CD1c-positive myeloid dendritic cell (primary cell): ENCODE results near the gene FAM217A.

Experiments used
- DNase-seq: peaks from one replicate; pipeline ENCODE4 v3.0.0-alpha.2; 2016; ENCODE audit errors: extremely low spot score

The FAM217A gene

GRCh38 chr6:4085332-4085700, 6.4 kb upstream of the FAM217A start:
- DNase-seq = no peak

DNA sequence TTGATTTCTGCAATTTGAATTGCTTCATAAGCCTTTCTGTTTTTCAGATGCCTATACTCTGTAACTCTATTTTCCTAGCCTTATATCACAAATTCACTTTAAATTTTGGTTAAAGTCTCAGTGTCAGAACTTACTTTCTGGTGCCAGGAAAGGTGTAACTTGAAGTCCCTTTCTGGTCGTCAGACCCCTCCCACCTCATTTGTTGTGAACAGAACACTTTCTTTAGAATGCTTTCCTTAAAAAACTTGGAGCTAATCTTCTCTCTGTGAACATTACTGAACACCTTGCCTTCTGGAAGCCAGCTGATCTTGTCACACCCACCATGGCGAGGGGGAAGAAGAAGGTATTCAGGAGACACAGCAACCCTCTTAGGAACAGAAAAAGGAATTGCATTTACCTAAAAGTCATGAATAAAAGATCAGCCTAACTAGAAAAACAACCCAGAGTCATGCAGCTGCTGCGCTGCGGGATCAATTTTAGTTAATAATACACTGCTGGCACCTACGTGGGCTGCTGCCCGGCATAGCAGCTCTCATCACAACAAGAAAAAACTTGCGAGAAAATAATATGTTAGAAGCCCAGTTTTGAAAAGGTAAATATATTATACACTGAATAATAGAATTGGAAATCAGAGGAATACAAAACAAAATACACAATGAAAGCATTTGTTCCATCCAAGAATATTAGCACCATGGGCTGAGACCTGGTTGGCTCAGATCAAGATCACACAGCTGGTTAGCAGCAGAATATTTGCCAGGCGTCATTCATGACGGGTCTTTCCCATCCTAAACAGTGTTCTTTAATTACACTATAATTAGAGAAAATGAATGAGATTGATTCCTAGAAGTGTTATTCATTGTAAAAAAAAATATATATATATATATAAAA, 5.8 kb upstream of the FAM217A start:
- DNase-seq = no peak

GRCh38 chr6:4074478-4075235, 4.3 kb downstream of the FAM217A start:
- DNase-seq = no peak

DNA sequence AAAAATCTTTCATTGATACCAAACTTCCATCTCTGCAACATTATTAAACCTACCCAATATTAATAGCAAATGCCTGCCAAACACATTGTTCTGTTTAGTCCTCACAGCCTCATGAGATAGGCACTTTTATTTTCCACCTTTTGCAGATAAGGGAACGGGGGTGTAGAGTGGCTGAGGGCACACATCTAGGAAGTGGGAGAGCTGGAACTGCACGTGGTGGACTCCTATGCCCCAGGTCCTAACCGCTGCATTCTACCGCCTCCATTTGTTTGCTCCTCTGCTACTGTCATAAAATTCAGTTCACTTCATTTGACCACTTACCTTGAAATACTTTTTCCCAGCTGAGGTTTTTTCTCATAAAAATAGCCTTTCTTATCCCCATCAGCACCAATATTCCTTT, 7.6 kb downstream of the FAM217A start:
- DNase-seq = no peak

GRCh38 chr6:4069199-4069598, 9.7 kb downstream of the FAM217A start:
- DNase-seq = no peak

DNA sequence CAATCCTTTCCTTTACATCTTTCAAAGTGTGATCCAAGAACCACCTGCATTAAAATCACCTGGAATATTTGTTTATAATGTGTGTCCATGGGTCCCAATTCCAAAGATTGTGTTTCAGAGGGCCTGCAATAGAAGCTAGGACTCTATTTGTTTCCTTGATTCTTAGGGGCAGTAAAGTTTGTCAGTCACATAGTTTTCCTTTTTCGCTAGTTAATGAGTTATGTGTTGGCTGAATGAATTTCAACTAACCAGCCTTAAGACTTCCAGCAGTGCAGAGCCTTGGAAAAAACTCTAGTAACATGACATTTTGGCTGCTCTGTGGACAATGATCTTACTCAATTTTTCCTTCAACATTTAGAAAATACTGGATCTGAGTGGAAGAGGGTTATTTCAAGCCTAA, 11.3 kb downstream of the FAM217A start:
- no peak for DNase-seq

DNA sequence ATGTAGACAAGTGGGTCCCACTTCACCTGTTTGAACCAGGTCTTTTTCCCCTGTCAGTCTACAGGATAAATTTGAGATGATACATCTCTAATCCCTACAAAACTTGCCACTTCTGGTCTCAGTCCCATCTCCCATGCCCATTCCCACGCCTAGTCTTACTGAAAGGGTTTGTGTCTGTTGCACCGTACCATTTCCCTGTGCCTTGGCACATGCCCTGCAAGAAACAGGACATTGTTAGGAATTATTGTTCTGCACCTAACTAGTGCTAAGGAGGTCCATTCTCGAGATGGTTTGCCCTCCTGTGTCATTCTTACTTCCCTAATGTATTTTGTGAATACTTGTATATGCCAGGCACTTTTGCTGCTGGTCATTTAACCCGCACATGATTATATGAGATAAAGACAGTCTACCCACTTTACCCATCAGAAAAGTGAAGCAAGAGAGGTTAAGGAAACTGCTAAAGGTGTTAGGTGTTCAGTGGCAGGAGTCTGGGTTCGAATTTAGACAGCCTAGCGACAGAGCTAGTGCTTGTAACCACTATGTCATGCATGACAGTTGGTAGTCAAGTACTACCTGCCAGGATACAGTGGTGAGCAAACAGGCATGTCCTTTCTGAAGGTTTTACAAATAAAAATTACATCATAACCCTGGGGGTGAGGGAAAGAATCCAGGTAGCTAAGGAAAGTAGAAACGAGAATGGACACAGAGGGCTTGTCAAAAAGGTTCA, 12.7 kb downstream of the FAM217A start:
- no peak for DNase-seq

GRCh38 chr6:4059115-4059777, 19.7 kb downstream of the FAM217A start:
- DNase-seq = no peak

DNA sequence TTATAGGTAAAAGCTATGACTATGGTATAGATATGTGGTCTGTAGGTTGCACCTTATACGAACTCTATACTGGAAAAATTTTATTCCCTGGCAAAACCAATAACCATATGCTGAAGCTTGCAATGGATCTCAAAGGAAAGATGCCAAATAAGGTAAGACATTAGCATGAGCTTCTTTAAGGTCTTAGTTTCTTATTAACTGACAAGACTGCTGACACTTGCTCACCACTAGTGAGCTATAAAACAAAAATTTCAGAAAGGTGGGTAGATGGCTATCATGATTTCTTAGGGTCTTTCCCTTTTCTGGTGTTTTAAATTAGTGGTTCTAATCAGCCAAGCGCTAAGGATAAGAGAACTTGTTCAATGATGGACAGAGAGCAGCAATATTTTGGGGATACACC, 21.9 kb downstream of the FAM217A start:
- no peak for DNase-seq

DNA sequence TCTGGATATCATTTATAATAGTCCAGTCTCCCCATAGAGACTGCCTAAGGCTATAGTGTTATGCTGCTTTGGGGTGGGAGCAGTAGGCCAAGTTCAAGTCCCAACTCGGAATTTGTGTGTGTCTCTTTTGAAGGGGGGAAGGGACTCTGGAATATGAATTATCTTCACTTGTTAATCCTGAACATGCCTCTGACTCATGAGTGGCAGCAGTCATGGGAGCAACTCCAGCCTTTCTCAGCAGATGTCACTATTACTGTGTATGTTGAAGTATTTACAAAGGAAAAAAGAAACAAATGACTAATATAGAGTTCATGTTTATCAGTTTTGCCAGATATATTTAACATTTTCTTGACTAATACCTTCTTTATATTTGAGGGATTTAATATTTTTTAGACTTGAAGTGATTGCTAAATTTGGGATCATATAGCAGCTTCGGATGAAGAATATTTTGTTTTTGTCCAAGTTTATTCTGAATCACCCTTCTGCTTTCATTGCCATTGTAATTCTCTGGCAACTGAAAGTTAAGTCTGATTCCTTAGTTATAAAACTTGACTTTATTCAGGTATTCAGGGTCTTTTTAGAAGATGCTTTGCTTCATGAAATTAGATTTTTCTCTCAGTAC, 23.4 kb downstream of the FAM217A start:
- DNase-seq = peak; percentile 8

- DNase-seq = no peak
Measured at GRCh38 chr6:4049246-4049645, 29.7 kb downstream of the FAM217A start.

DNA sequence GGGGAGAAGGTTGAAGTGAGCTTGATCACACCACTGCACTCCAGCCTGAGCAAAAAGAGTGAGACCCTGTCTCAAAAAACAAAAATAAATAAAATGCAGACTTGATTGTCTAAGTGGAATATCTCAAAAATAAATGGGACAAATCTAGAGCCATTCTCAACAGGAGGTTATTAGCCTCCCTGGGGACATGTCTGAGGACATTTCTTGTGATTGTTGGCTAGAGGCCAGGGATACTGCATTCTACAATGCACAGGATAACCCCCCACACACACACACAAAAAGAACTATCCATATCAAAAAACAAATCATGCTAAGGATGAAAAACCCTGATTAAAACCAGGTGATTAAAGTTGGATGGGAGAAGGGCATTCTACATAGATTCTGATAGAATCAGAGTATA, 37.5 kb downstream of the FAM217A start:
- DNase-seq = no peak

DNA sequence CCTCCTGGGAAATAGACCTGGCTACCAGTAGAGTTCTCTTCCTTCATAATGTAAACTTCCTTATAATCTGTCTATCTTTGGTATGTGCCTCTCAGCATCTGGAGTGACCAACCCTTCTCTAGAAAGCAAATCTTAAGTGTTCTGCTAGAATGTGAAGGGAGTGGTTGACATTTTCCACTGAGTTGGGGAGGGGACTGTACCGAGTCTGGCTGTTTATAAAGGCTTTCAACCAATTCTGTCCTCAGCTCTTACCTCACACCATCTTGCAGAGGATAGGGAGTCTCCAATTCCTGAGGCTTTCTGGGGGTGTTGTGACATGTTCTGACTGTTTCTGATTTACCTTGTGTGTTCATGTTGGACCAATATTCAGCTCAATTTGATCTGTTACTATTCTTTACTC, 39.6 kb downstream of the FAM217A start:
- DNase-seq = no peak

DNA sequence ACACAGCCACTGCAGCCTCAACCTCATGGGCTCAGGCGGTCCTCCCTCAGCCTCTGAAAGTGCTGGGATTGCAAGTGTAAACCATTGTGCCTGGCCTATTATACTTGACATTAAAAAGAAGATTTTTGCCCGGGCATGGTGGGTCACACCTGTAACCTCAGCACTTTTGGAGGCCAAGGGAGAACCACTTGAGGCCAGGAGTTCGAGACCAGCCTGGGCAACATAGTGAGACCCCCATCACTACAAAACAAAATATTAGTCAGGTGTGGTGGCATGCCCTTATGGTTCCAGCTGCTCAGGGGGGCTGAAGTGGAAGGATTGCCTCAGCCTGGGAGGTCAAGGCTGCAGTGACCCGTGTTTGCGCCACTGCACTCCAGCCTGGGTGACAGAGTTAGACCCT, 42.4 kb downstream of the FAM217A start:
- no peak for DNase-seq

DNA sequence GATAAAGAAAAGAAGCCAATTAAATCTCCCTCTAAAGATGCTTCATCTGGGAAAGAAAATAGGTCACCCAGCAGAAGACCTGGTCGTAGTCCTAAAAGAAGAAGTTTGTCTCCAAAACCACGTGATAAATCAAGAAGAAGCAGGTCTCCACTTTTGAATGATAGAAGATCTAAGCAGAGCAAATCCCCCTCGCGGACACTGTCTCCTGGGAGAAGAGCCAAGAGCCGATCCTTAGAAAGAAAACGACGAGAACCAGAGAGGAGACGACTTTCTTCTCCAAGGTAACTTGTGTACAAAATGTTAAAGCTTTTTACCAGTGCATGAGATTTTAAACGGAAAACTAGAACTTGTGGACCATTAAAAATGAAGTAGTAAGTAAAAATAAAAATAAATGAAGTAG, 46.5 kb downstream of the FAM217A start:
- DNase-seq = no peak

- DNase-seq = no peak
Measured at GRCh38 chr6:4031442-4031841, 47.5 kb downstream of the FAM217A start.

DNA sequence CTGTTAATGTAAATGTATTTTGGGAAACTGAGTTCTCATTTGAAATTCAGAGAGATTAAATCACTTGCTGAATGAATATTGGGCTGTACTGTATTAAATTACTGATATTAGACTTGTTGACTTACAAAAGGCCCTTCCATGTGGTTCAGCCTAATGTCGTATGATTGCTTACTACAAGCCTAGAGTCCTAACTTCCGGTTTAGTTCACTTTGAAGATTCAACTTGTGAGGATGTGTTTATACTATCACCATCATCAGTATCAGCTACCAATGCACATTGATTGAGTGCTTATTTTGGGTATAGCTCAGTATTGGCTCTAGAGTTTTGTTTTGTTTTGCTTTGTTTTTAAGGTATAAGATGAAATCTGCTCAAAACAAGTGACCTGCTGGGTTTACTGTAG, 48.3 kb downstream of the FAM217A start:
- no peak for DNase-seq

- no peak for DNase-seq
Measured at GRCh38 chr6:4029687-4030086, 49.2 kb downstream of the FAM217A start.

DNA sequence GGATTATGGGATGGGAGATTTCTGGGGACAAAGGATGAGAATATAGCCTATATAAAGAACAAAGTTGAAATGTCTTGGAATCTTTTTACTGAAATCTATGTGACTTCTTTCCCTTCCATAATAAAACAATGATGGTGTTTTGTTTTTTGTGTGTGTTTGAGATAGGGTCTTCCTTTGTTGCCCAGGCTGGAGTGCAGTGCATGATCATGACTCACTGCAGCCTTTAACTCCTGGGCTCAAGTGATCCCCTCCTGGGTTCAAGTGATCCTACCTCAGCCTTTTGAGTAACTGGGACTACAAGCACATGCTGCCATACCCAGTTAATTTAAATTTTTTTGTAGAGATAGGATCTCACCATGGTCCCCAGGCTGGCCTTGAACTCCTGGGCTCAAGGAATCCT, 50.9 kb downstream of the FAM217A start:
- no peak for DNase-seq

DNA sequence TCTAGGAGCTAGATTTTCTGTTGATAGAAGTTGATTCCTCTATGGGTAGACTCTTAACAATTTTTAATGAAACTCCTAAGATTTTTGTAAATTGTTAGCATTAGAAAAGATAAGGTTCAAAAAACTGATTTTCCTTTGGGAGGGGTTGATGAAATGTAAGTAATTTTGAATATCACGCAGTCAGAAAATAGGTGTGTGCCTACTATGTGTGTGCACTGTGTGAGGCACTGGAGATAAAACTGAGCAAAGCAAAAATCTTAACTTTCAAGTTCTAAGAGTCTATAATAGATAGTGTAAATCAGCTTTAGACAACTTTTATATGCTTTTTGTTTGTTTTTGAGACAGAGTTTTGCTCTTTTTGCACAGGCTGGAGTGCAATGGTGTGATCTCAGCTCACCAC, 53.3 kb downstream of the FAM217A start:
- no peak for DNase-seq

GRCh38 chr6:4023240-4023639, 55.7 kb downstream of the FAM217A start:
- DNase-seq = no peak
